A673 (cell line): ENCODE data around the gene MAP4K4. TPM values are rescaled to one million over a fixed set of nuclear protein-coding genes. Genes with fewer than 3 reads are reported as not detected.

Experiments
- BruUV-seq: library from RNA; stranded (reverse); fragments of 400-500 nt; replicated peaks from 2 replicates; lab custom pipeline; 2021; lab: Mats Ljungman, UMichigan
- CTCF ChIA-PET: fragments of 300-600 bp; sonication (Branson Sonifier 250); formaldehyde crosslinking; loops from one replicate; lab custom pipeline; 2022; ENCODE audit warnings: antibody characterized with exemption; lab: Charles Lee
- POLR2A ChIA-PET: fragments of 300-600 bp; sonication (Branson Sonifier 250); formaldehyde crosslinking; loops from one replicate; lab custom pipeline; 2022; ENCODE audit warnings: antibody characterized with exemption; ENCODE audit not compliant: low non-redundant PET; lab: Charles Lee
- DNase-seq: peaks from one replicate; pipeline ENCODE4 v3.0.0-alpha.2; 2015; ENCODE audit warnings: low spot score
- H3K27ac ChIP-seq: fragments of 200-600 bp; sonication (generic); 2 replicates; pipeline ENCODE4 v1.5.1; 2016; ENCODE audit warnings: mixed run types, low read depth, mild to moderate bottlenecking, mixed read lengths, antibody characterized with exemption, low read length; ENCODE audit not compliant: poor library complexity, severe bottlenecking
- H3K27me3 ChIP-seq: fragments of 200-600 bp; sonication (generic); replicated peaks from 2 replicates; pipeline ENCODE4 v1.6.1; 2017; ENCODE audit warnings: mixed run types, low read depth, mild to moderate bottlenecking, mixed read lengths, antibody characterized with exemption, low read length; ENCODE audit not compliant: insufficient read depth, poor library complexity
- H3K36me3 ChIP-seq: fragments of 200-600 bp; sonication (generic); 2 replicates; pipeline ENCODE4 v1.6.1; 2016; ENCODE audit warnings: mixed run types, mild to moderate bottlenecking, mixed read lengths, antibody characterized with exemption, low read length; ENCODE audit not compliant: insufficient read depth, poor library complexity, severe bottlenecking
- H3K4me1 ChIP-seq: fragments of 200-600 bp; sonication (generic); 2 replicates; pipeline ENCODE4 v1.6.1; 2017; ENCODE audit warnings: mixed run types, mild to moderate bottlenecking, mixed read lengths, antibody characterized with exemption, low read length; ENCODE audit not compliant: insufficient read depth, poor library complexity, severe bottlenecking
- H3K4me3 ChIP-seq: fragments of 200-600 bp; sonication (generic); 2 replicates; pipeline ENCODE4 v1.5.1; 2016; ENCODE audit warnings: low read depth, mixed run types, mild to moderate bottlenecking, mixed read lengths, low read length; ENCODE audit not compliant: poor library complexity, severe bottlenecking
- H3K9me3 ChIP-seq: fragments of 200-600 bp; sonication (generic); 2 replicates; pipeline ENCODE4 v1.6.1; 2016; ENCODE audit warnings: mixed run types, low read depth, mild to moderate bottlenecking, mixed read lengths, antibody characterized with exemption, low read length; ENCODE audit not compliant: poor library complexity, severe bottlenecking
- CTCF ChIP-seq: fragments of 300-800, 200-600 bp; sonication (generic); conservative IDR thresholded peaks from 2 replicates; pipeline ENCODE4 v1.5.1; 2017; ENCODE audit warnings: low read depth, mild to moderate bottlenecking, antibody characterized with exemption, low read length, moderate library complexity, mixed read lengths
- EZH2 ChIP-seq: fragments of 200-600 bp; sonication (generic); IDR thresholded peaks from 2 replicates; pipeline ENCODE4 v1.6.1; 2017; ENCODE audit warnings: borderline replicate concordance, low read depth, mild to moderate bottlenecking, mixed read lengths, antibody characterized with exemption, low read length; ENCODE audit not compliant: poor library complexity, severe bottlenecking
- intact Hi-C: fragments of 100-400 bp; cut with micrococcal nuclease; formaldehyde crosslinking; loops from one replicate; pipeline ENCODE4 v1.10.0; 2022; ENCODE audit not compliant: unreplicated experiment
- total RNA-seq: library from RNA; stranded (reverse); gene quantifications from 2 replicates; pipeline ENCODE4 v1.2.3, GENCODE V29; 2021

The MAP4K4 gene
- total RNA-seq, 1 experiment from 2014 or later, result 157 TPM

GRCh38 chr2:101821059-101821805, 123.7 kb downstream of the MAP4K4 start:
- CTCF ChIA-PET, result no interaction called here
- H3K36me3 ChIP-seq, result peaks cover 7% of the 10 kb centered on the region
- no peak overlapping the region for H3K27ac ChIP-seq
- no peak for DNase-seq
- no TSS peak for BruUV-seq
- H3K4me3 ChIP-seq, result no peak overlapping the region
- H3K9me3 ChIP-seq, result no peaks in the 10 kb centered on the region
- H3K27me3 ChIP-seq, result no peaks in the 10 kb centered on the region
- intact Hi-C loops, result no loop called here
- peaks cover 33% of the 10 kb centered on the region for H3K4me1 ChIP-seq
- POLR2A ChIA-PET, result no interaction called here
- TF ChIP-seq CTCF, result no peak

- no peak overlapping the region for H3K4me3 ChIP-seq
Measured at GRCh38 chr2:101821828-101822458, 124.4 kb downstream of the MAP4K4 start.

GRCh38 chr2:101823347-101823791, 125.9 kb downstream of the MAP4K4 start:
- intact Hi-C loops, result no loop called here
- H3K27ac ChIP-seq, result no peak overlapping the region
- H3K4me3 ChIP-seq, result no peak overlapping the region
- H3K36me3 ChIP-seq, result peaks cover 14% of the 10 kb centered on the region
- BruUV-seq, result no TSS peak
- ChIA-PET CTCF (no interaction called here), POLR2A (no interaction called here)
- H3K27me3 ChIP-seq, result no peaks in the 10 kb centered on the region
- TF ChIP-seq EZH2, result no peak
- TF ChIP-seq CTCF, result peak; percentile 73
- peak; percentile 53 for DNase-seq
- peaks cover 19% of the 10 kb centered on the region for H3K4me1 ChIP-seq
- no peaks in the 10 kb centered on the region for H3K9me3 ChIP-seq

More at GRCh38 chr2:101821828-101822458, 124.4 kb downstream of the MAP4K4 start:
- Histone ChIP-seq H3K27ac (no peak overlapping the region), H3K27me3 (no peaks in the 10 kb centered on the region), H3K9me3 (no peaks in the 10 kb centered on the region), H3K36me3 (peaks cover 13% of the 10 kb centered on the region), H3K4me1 (peaks cover 33% of the 10 kb centered on the region)
- CTCF ChIA-PET, result no interaction called here
- BruUV-seq, result no TSS peak
- POLR2A ChIA-PET, result no interaction called here
- DNase-seq, result no peak
- intact Hi-C loops, result no loop called here
- TF ChIP-seq EZH2, result no peak
- no peak for TF ChIP-seq CTCF
